Measurements from ENCODE around the gene TMEM50B.

- no peak for TF ChIP-seq CTCF (conservative IDR thresholded peaks at IDR 0.05)
- TF ChIP-seq ZFX (IDR thresholded peaks at IDR 0.05), result no peak
Observed at GRCh38 chr21:33418691-33419090, 61.1 kb downstream of the TMEM50B start.
